ENCODE data around the gene SLC25A30. TPM values are rescaled to one million over a fixed set of nuclear protein-coding genes. Genes with fewer than 3 reads are reported as not detected.
A peak's percentile ranks its signal among the peaks of the same experiment; 100 is the strongest.

Gene SLC25A30
- total and polyA plus RNA-seq, 2 of the 13 experiments (the other 11 are each of a cell fraction or from before 2014, with no cell fraction given): 19.6 to 22.5 TPM

GRCh38 chr13:45447050-45447661 lies 29.0 kb upstream of the SLC25A30 start (continued):
- TF ChIP-seq ZNF639 (CRISPR knock-in tag; conservative IDR thresholded peaks at IDR 0.05) (0 out of 2 replicates have a peak, but pooled peaks have one; percentile 51), ARID5B (CRISPR knock-in tag; IDR thresholded peaks at IDR 0.05) (peak; percentile 95), RAD21 (CRISPR knock-in tag; IDR thresholded peaks at IDR 0.05) (peak; percentile 53), NFRKB (IDR thresholded peaks at IDR 0.05) (no peak), ZNF441 (CRISPR knock-in tag; IDR thresholded peaks at IDR 0.05; ENCODE audit: borderline replicate concordance) (peak; percentile 38; the same call in 1 of the 2 replicates), NFE2L2 (IDR thresholded peaks at IDR 0.05; ENCODE audit: low read length) (no peak), KDM5B (CRISPR knock-in tag; IDR thresholded peaks at IDR 0.05; ENCODE audit: borderline replicate concordance) (no peak; the same call in 1 of the 2 replicates), SALL2 (CRISPR knock-in tag; IDR thresholded peaks at IDR 0.05) (no peak), JUNB (CRISPR knock-in tag; IDR thresholded peaks at IDR 0.05; ENCODE audit: borderline replicate concordance) (no peak), CBFB (CRISPR knock-in tag; IDR thresholded peaks at IDR 0.05) (no peak), KAT2B (IDR thresholded peaks at IDR 0.05; ENCODE audit: borderline replicate concordance, low read depth, low read length) (no peak), TEAD2 (CRISPR knock-in tag; IDR thresholded peaks at IDR 0.05) (no peak), CENPX (CRISPR knock-in tag; IDR thresholded peaks at IDR 0.05) (no peak), ZSCAN20 (CRISPR knock-in tag; IDR thresholded peaks at IDR 0.05; ENCODE audit: borderline replicate concordance) (no peak), ZNF263 (CRISPR knock-in tag; IDR thresholded peaks at IDR 0.05) (no peak), TFAP4 (IDR thresholded peaks at IDR 0.05; ENCODE audit: borderline replicate concordance, low read depth) (peak; percentile 13; the same call in 1 of the 2 replicates), TSC22D2 (CRISPR knock-in tag; IDR thresholded peaks at IDR 0.05; ENCODE audit: borderline replicate concordance) (0 out of 2 replicates have a peak, but pooled peaks have one; percentile 73), POLR2AphosphoS5 (IDR thresholded peaks at IDR 0.05; ENCODE audit: low read depth, low read length) (peak; percentile 72), HOXD1 (CRISPR knock-in tag; IDR thresholded peaks at IDR 0.05) (0 out of 2 replicates have a peak, but pooled peaks have one; percentile 66), SUZ12 (IDR thresholded peaks at IDR 0.05; ENCODE audit: low read depth, low read length) (no peak), NR1H2 (CRISPR knock-in tag; IDR thresholded peaks at IDR 0.05; ENCODE audit: borderline replicate concordance, low read depth) (no peak), ZNF777 (CRISPR knock-in tag; IDR thresholded peaks at IDR 0.05) (no peak), PATZ1 (CRISPR knock-in tag; IDR thresholded peaks at IDR 0.05) (peak; percentile 75; the same call in 1 of the 2 replicates), CEBPG (CRISPR knock-in tag; IDR thresholded peaks at IDR 0.05) (peak; percentile 75), ETV6 (CRISPR knock-in tag; conservative IDR thresholded peaks at IDR 0.05) (no peak)

All from HepG2 (cell line).